Right atrium auricular region (tissue), 2 donors: ENCODE results near the gene IL17RB. TPM values are rescaled to one million over a fixed set of nuclear protein-coding genes. Genes with fewer than 3 reads are reported as not detected.

ENCODE experiments used
- DNase-seq: peaks from one replicate; pipeline ENCODE4 v3.0.0-alpha.2; 2019; ENCODE audit warnings: low spot score
- H3K27ac ChIP-seq, 2 donors: fragments of 200-600 bp; sonication (generic); 1 replicate in 1 of 2; 2 replicates in 1 of 2; pipeline ENCODE4 v1.5.1; 2016 to 2019
- H3K27me3 ChIP-seq, 2 donors: fragments of 200-600 bp; sonication (generic); one replicate each; pipeline versions ENCODE4 v1.5.1 to v1.6.0; 2017 to 2019
- H3K36me3 ChIP-seq: fragments of 200-600 bp; sonication (generic); one replicate; pipeline ENCODE4 v1.5.1; 2016
- H3K4me1 ChIP-seq, 2 donors: fragments of 200-600 bp; sonication (generic); one replicate each; pipeline versions ENCODE4 v1.5.1 to v1.6.0; 2017 to 2019
- H3K4me3 ChIP-seq, 2 donors: fragments of 200-600 bp; sonication (generic); 1 replicate in 1 of 2; 2 replicates in 1 of 2; pipeline ENCODE4 v1.5.1; 2017 to 2019; ENCODE audit warnings: mild to moderate bottlenecking in 1 of 2, moderate library complexity in 1 of 2
- H3K9me3 ChIP-seq, 2 donors: fragments of 200-600 bp; sonication (generic); one replicate each; pipeline ENCODE4 v1.5.1; 2019
- CTCF ChIP-seq, 2 donors: fragments of 200-600 bp; sonication (generic); IDR thresholded peaks; one replicate each; pipeline ENCODE4 v1.5.1; 2019; ENCODE audit warnings: antibody characterized with exemption in 2 of 2
- total RNA-seq, 2 donors: library from RNA; depleted of rRNA; stranded (reverse); fragments of >200 nt; gene quantifications; one replicate each; pipeline ENCODE4 v1.1.0, GENCODE V29; 2016

Gene IL17RB
- total RNA-seq, 2 donors from 2014 or later: 0.83 to 1.1 TPM

GRCh38 chr3:53811143-53811927 lies 35.0 kb upstream of the IL17RB start:
- no peaks in the 10 kb centered on the region for H3K27me3 ChIP-seq
- H3K36me3 ChIP-seq: no peaks in the 10 kb centered on the region
- TF ChIP-seq CTCF (IDR thresholded peaks at IDR 0.05): no peak
- no peak overlapping the region for H3K27ac ChIP-seq
- no peak overlapping the region for H3K4me3 ChIP-seq
- H3K4me1 ChIP-seq: peaks cover 0 to 16% of the 10 kb centered on the region in 2 donors
- DNase-seq: no peak
- H3K9me3 ChIP-seq: no peaks in the 10 kb centered on the region

GRCh38 chr3:53812434-53812833 lies 33.9 kb upstream of the IL17RB start:
- Histone ChIP-seq H3K36me3 (no peaks in the 10 kb centered on the region), H3K27ac (no peak overlapping the region), H3K4me3 (no peak overlapping the region), H3K27me3 (no peaks in the 10 kb centered on the region), H3K4me1 (peaks cover 0 to 5% of the 10 kb centered on the region in 2 donors), H3K9me3 (no peaks in the 10 kb centered on the region)
- TF ChIP-seq CTCF (IDR thresholded peaks at IDR 0.05): no peak
- DNase-seq: no peak

GRCh38 chr3:53813229-53813628 lies 33.1 kb upstream of the IL17RB start:
- no peaks in the 10 kb centered on the region for H3K9me3 ChIP-seq
- no peaks in the 10 kb centered on the region for H3K36me3 ChIP-seq
- no peak overlapping the region for H3K27ac ChIP-seq
- H3K4me1 ChIP-seq: no peaks in the 10 kb centered on the region
- no peak for TF ChIP-seq CTCF (IDR thresholded peaks at IDR 0.05)
- H3K27me3 ChIP-seq: no peaks in the 10 kb centered on the region
- no peak for DNase-seq
- H3K4me3 ChIP-seq: no peak overlapping the region

GRCh38 chr3:53813876-53814275 lies 32.5 kb upstream of the IL17RB start:
- H3K27me3 ChIP-seq: no peaks in the 10 kb centered on the region
- H3K4me1 ChIP-seq: no peaks in the 10 kb centered on the region
- H3K36me3 ChIP-seq: no peaks in the 10 kb centered on the region
- TF ChIP-seq CTCF (IDR thresholded peaks at IDR 0.05): no peak
- no peaks in the 10 kb centered on the region for H3K9me3 ChIP-seq
- H3K4me3 ChIP-seq: no peak overlapping the region
- DNase-seq: no peak
- H3K27ac ChIP-seq: no peak overlapping the region

- Histone ChIP-seq H3K27ac (no peak overlapping the region), H3K27me3 (no peaks in the 10 kb centered on the region), H3K4me1 (no peaks in the 10 kb centered on the region), H3K9me3 (no peaks in the 10 kb centered on the region), H3K4me3 (no peak overlapping the region), H3K36me3 (peaks cover 5% of the 10 kb centered on the region)
- no peak for DNase-seq
- no peak for TF ChIP-seq CTCF (IDR thresholded peaks at IDR 0.05)
Measured at GRCh38 chr3:53815067-53815466, 31.3 kb upstream of the IL17RB start.

- Histone ChIP-seq H3K9me3 (no peaks in the 10 kb centered on the region), H3K4me1 (no peaks in the 10 kb centered on the region), H3K4me3 (no peak overlapping the region), H3K27ac (no peak overlapping the region), H3K27me3 (no peaks in the 10 kb centered on the region), H3K36me3 (peaks cover 5% of the 10 kb centered on the region)
- DNase-seq: no peak
- TF ChIP-seq CTCF (IDR thresholded peaks at IDR 0.05): no peak
Measured at GRCh38 chr3:53815651-53816050, 30.7 kb upstream of the IL17RB start.
